CMK (cell line): ENCODE measurements around the gene PDE9A.
"Not testable (repeated sequence)": the region's sequence is repeated elsewhere in the genome, so short reads cannot be mapped to it uniquely, and the experiment has no call there.

Experiments used
- DNase-seq: peaks from one replicate; pipeline ENCODE4 v3.0.0-alpha.2; 2010; ENCODE audit warnings: low read depth

PDE9A gene

GRCh38 chr21:42708107-42708506 lies 54.7 kb downstream of the PDE9A start:
- DNase-seq, result no peak

- not testable (repeated sequence) for DNase-seq
Measured at GRCh38 chr21:42708916-42709315, 55.5 kb downstream of the PDE9A start.

- DNase-seq, result no peak
Measured at GRCh38 chr21:42711667-42712066, 58.2 kb downstream of the PDE9A start.

- DNase-seq, result not testable (repeated sequence)
Measured at GRCh38 chr21:42715427-42715826, 62.0 kb downstream of the PDE9A start.

- DNase-seq, result no peak
Measured at GRCh38 chr21:42716074-42716473, 62.7 kb downstream of the PDE9A start.

GRCh38 chr21:42720484-42720883 lies 67.1 kb downstream of the PDE9A start:
- not testable (repeated sequence) for DNase-seq

GRCh38 chr21:42721341-42721824 lies 68.0 kb downstream of the PDE9A start:
- no peak for DNase-seq

GRCh38 chr21:42722153-42722552 lies 68.7 kb downstream of the PDE9A start:
- no peak for DNase-seq

GRCh38 chr21:42722808-42723473 lies 69.5 kb downstream of the PDE9A start:
- DNase-seq, result no peak

- DNase-seq, result no peak
Measured at GRCh38 chr21:42724226-42724920, 71.0 kb downstream of the PDE9A start.

GRCh38 chr21:42725416-42725930 lies 72.1 kb downstream of the PDE9A start:
- no peak for DNase-seq

GRCh38 chr21:42731264-42732032 lies 78.0 kb downstream of the PDE9A start:
- no peak for DNase-seq

GRCh38 chr21:42732033-42732410 lies 78.6 kb downstream of the PDE9A start:
- no peak for DNase-seq

GRCh38 chr21:42733037-42733627 lies 79.7 kb downstream of the PDE9A start:
- DNase-seq, result no peak

- no peak for DNase-seq
Measured at GRCh38 chr21:42733874-42734273, 80.5 kb downstream of the PDE9A start.

GRCh38 chr21:42734323-42734971 lies 81.0 kb downstream of the PDE9A start:
- DNase-seq, result no peak

- DNase-seq, result no peak
Measured at GRCh38 chr21:42735061-42735460, 81.6 kb downstream of the PDE9A start.

GRCh38 chr21:42735944-42736343 lies 82.5 kb downstream of the PDE9A start:
- DNase-seq, result no peak

GRCh38 chr21:42736646-42737350 lies 83.4 kb downstream of the PDE9A start:
- no peak for DNase-seq

- no peak for DNase-seq
Measured at GRCh38 chr21:42737951-42738590, 84.7 kb downstream of the PDE9A start.
